ENCODE data around the gene APP.

The APP gene

DNA sequence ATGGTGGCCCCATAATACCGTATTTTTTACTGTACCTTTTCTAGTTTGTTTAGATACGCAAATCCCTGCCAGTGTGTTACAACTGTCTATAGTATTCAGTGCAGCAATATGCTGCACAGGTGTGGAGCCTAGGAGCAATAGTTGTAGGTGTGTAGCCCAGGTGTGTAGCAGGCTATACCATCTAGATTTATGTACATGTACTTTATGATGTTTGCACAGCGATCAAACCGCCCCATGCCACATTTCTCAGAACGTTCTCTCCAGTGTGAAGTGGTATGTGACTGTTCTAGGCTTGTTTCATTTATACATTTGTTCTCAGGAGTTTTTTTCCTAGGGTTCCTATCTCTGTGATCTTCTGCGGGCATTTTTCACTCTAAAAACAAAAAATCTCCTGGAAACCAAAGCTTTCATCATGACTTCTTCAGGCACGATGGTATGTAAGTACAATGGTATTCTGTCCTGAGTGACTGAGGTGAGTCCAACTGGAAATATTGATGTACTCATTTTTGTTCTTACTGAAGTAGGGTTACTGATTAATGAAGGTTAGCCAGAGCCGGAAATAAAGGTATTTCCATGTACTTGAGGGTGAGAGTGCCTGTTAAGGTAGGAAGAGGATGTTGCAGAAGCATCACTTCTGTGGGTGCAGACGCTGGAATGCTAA is 282.8 kb downstream of the APP start:
- H3K27me3 Mint-ChIP-seq, result no peaks in the 10 kb centered on the region
- H3K9me3 Mint-ChIP-seq, result no peaks in the 10 kb centered on the region
- H3K4me1 Mint-ChIP-seq, result no peaks in the 10 kb centered on the region
- DNase-seq, result no peak
- H3K36me3 Mint-ChIP-seq, result peaks cover 2% of the 10 kb centered on the region
- H3K27ac Mint-ChIP-seq, result no peak overlapping the region
- H3K4me3 Mint-ChIP-seq, result no peak overlapping the region
- CTCF ChIA-PET, result interaction anchor here (0.7 to 1.7 kb wide), 4 partner anchors 9 to 283 kb away, joined by 3 to 5 read pairs (median 4); partner anchors contain the start of gene APP

DNA sequence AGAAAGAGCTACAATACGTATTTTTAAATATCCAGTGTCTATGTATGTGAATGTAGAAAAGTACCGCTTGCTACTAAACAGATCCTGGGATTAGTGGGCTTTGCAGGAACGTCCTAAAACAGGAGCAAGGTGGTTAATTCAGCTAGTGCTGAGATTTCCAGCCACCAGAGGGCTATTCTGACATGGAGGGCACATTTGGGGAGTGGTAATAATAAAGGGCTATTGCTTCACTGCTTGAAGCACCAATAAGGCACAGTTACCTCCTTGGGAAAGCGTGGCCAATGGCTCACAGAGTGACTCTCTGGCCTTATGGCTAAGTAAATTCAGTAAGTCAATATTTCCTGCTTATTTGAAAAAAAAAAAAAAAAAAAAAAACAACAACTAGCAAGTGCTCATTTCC is 283.4 kb downstream of the APP start:
- Mint-ChIP-seq H3K9me3 (no peaks in the 10 kb centered on the region), H3K4me3 (no peak overlapping the region)
- CTCF ChIA-PET, result interaction anchor here (0.7 to 0.9 kb wide), 2 partner anchors 22 to 279 kb away, joined by 3 to 4 read pairs; no protein-coding TSS in a partner anchor

DNA sequence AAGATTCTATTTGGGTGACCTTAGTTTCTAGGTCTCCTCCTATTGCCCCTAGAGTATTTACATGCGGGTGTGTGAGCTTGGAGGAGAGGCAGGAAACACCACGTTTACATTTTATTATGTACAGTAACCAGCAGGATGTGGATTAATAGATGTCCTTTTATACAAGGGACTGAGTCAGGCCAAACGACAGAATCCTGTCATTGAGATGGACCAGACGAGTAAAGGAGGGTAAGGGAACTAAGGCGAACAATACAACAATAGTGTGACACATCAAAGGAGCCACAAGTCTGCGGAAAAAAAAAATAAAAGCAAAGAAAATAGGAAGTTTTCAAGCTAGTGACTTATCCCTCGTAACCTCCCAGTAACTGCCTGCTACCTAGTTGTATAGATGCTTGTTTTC is 284.7 kb downstream of the APP start:
- Mint-ChIP-seq H3K4me3 (no peak overlapping the region), H3K4me1 (no peaks in the 10 kb centered on the region), H3K27ac (no peak overlapping the region), H3K36me3 (peaks cover under 1% of the 10 kb centered on the region), H3K9me3 (no peaks in the 10 kb centered on the region), H3K27me3 (no peaks in the 10 kb centered on the region)
- DNase-seq, result no peak
- CTCF ChIA-PET, result interaction anchor here (0.9 to 1.7 kb wide), 4 partner anchors 10 to 500 kb away, joined by 3 to 6 read pairs (median 6); partner anchors contain the start of gene APP

More for the DNA sequence above, 283.4 kb downstream of the APP start:
- Mint-ChIP-seq H3K4me1 (no peaks in the 10 kb centered on the region), H3K27me3 (no peaks in the 10 kb centered on the region), H3K27ac (no peak overlapping the region), H3K36me3 (peaks cover 2% of the 10 kb centered on the region)
- no peak for DNase-seq

DNA sequence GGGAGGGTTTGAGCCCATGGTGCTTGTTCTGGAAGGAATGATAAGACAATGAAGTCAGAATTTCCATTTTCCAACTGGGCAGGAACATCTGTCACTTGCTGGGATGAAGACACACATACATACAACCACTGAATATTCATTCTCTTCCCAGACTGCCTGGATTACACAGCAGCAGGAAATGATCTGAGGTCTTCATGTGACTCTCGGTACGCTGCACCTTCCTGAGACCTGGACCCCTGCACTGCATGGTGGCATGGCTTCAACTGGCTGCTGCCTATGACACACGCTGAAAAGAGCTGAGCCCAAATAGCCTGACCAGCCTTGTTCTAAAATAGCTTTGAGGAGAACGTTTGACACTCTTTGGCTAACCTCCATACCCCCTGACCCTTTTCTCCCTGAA is 285.2 kb downstream of the APP start:
- Mint-ChIP-seq H3K27me3 (no peaks in the 10 kb centered on the region), H3K36me3 (no peaks in the 10 kb centered on the region), H3K4me3 (no peak overlapping the region), H3K9me3 (no peaks in the 10 kb centered on the region), H3K4me1 (no peaks in the 10 kb centered on the region), H3K27ac (no peak overlapping the region)
- CTCF ChIA-PET, result interaction anchor here (1.0 to 1.7 kb wide), 3 partner anchors 10 to 285 kb away, joined by 3 to 6 read pairs (median 6); partner anchors contain the start of gene APP
- no peak for DNase-seq

DNA sequence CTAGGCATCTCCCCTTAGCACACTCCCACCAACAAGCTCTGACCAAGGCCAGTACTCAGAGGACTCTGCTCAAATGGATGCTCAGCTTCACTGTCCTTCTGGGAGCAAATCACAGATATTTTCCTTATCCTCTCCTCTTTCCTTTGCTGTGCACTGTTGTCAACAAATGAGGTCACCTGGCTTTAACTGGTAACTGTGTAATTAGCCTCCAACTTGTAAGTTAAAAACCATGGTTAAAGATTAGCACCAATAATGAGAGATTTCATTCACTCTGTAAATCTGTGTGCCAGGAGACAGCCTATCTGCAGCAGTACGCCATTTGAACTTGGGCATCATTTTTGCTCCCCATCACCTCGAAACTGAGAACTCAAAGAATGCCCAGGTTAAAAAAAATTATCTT is 286.3 kb downstream of the APP start:
- Mint-ChIP-seq H3K27ac (peak overlapping the region; percentile 9), H3K27me3 (no peaks in the 10 kb centered on the region), H3K4me3 (no peak overlapping the region), H3K4me1 (no peaks in the 10 kb centered on the region), H3K36me3 (no peaks in the 10 kb centered on the region), H3K9me3 (no peaks in the 10 kb centered on the region)
- DNase-seq, result no peak
- CTCF ChIA-PET, result interaction anchor here (1.0 to 1.9 kb wide), 2 partner anchors 11 to 287 kb away, joined by 4 to 5 read pairs; partner anchors contain the start of gene APP

DNA sequence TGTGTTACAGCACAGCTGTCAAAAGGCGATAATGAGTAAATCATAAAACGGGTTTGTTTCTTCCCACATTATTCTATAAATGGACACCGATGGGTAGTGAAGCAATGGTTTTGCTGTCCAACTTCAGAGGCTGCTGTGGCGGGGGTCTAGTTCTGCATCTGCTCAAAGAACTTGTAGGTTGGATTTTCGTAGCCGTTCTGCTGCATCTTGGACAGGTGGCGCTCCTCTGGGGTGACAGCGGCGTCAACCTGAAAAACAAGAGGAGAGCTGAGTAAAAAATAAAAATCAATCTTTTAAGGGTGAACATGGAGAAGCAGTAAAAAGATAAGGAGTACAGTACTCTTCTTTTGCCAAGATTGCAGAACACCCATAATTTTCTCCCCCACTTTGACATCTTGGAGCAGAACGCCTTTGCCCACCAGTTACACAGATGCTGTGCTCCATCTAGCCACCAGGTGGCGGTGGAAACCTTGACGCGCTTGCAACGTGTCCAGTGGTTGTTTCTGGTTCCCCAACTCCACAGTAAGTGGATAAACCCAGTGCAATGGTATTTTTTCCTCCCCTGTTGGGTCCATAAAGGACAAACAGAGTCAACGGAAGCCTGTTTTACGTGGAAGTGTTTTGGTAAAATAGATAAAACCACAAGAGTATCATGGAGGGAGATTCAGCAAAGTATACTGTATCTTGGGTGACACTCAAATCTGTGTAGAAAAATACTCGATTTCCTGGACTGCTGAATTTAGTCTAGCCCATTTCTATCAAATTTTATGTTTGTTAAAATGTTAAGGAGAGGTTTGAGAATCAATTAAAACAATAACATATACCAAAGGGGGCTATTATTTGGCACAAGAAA is 288.8 kb downstream of the APP start:
- Mint-ChIP-seq H3K4me3 (no peak overlapping the region), H3K27ac (no peak overlapping the region), H3K9me3 (no peaks in the 10 kb centered on the region), H3K27me3 (no peaks in the 10 kb centered on the region), H3K36me3 (no peaks in the 10 kb centered on the region), H3K4me1 (no peaks in the 10 kb centered on the region)
- CTCF ChIA-PET, result interaction anchor here (0.9 to 2.9 kb wide), 8 partner anchors 20 to 836 kb away, joined by 3 to 10 read pairs (median 4); partner anchors contain the start of gene APP
- peak; percentile 71 for DNase-seq

DNA sequence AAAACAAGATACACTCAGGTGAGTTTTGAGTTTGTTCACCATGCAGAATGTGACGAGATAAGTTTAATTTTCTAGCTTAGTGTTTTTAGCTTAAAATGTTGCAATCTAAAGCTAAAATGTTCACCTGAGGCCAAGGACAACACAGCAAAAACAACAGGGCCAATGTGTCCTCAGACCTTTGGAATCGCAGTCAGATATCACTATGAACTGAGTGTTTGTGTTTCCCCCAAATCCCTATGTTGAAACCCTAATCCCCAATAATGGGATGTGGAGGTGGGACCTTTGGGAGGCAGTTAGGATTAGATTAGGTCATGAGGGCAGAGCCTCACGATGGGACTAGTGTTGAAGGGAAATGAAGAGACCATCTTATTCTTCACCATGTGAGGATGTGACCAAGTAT is 291.4 kb downstream of the APP start:
- no peak overlapping the region for H3K4me3 Mint-ChIP-seq
- no peaks in the 10 kb centered on the region for H3K4me1 Mint-ChIP-seq
- H3K27ac Mint-ChIP-seq, result no peak overlapping the region
- CTCF ChIA-PET, result interaction anchor here (1.0 to 2.1 kb wide), 2 partner anchors 9 to 17 kb away, joined by 3 to 8 read pairs; no protein-coding TSS in a partner anchor
- no peaks in the 10 kb centered on the region for H3K36me3 Mint-ChIP-seq
- DNase-seq, result no peak
- H3K9me3 Mint-ChIP-seq, result no peaks in the 10 kb centered on the region
- H3K27me3 Mint-ChIP-seq, result no peaks in the 10 kb centered on the region

DNA sequence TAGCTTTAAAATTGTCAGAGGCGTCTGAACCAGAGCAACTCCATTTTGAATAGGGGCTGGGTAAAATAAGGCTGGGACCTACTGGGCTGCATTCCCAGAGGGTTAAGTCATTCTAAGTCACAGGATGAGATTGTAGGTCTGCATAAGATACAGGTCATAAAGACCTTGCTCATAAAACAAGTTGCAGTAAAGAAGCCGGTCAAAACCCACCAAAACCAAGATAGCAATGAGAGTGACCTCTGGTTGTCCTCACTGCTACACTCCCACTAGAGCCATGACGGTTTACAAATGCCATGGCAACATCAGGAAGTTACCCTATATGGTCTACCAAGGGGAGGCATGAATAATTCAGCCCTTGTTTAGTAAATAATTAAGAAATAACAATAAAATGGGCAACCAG is 292.2 kb downstream of the APP start:
- Mint-ChIP-seq H3K4me3 (no peak overlapping the region), H3K36me3 (no peaks in the 10 kb centered on the region), H3K27me3 (no peaks in the 10 kb centered on the region), H3K9me3 (no peaks in the 10 kb centered on the region), H3K27ac (no peak overlapping the region), H3K4me1 (no peaks in the 10 kb centered on the region)
- CTCF ChIA-PET, result interaction anchor here (1.0 to 2.1 kb wide), 3 partner anchors 10 to 292 kb away, joined by 3 to 8 read pairs (median 6); partner anchors contain the start of gene APP
- no peak for DNase-seq

DNA sequence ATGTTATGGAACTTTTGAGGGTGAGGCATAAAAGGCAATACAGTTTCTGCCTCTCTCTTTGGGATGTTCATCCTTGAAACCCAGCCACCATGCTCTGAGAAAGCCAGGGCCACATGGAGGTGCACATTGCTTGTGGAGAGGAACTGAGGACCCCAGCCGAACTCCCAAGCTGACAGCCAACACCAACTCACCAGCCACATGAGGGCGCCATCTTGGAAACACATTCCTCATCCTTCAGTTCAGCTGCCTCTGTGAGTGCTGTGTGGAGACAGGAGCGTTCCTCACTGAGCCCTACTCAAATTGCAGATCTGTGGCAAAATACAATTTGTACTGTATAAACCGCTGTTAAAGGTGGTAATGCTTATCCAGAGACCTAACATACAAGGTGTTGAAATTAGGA is 298.3 kb downstream of the APP start:
- H3K36me3 Mint-ChIP-seq, result no peaks in the 10 kb centered on the region
- CTCF ChIA-PET, result no interaction called here
- H3K4me1 Mint-ChIP-seq, result no peaks in the 10 kb centered on the region
- DNase-seq, result no peak
- H3K27me3 Mint-ChIP-seq, result no peaks in the 10 kb centered on the region
- H3K9me3 Mint-ChIP-seq, result no peaks in the 10 kb centered on the region
- H3K4me3 Mint-ChIP-seq, result no peak overlapping the region
- no peak overlapping the region for H3K27ac Mint-ChIP-seq

DNA sequence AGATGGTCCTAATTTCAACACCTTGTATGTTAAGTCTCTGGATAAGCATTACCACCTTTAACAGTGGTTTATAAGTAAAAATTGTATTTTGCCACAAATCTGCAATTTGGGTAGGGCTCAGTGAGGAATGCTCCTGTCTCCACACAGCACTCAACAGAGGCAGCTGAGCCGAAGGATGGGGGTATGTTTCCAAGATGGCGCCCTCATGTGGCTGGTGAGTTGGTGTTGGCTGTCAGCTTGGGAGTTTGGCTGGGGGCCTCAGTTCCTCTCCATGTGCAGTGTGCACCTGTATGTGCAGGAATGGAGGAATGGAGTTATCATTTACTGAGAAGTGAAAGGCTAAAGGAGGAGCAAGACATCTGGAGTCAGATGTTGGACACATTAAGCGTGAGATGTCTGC is 299.0 kb downstream of the APP start:
- Mint-ChIP-seq H3K36me3 (no peaks in the 10 kb centered on the region), H3K27ac (no peak overlapping the region), H3K4me1 (no peaks in the 10 kb centered on the region), H3K27me3 (no peaks in the 10 kb centered on the region), H3K9me3 (no peaks in the 10 kb centered on the region), H3K4me3 (no peak overlapping the region)
- CTCF ChIA-PET, result no interaction called here
- no peak for DNase-seq

DNA sequence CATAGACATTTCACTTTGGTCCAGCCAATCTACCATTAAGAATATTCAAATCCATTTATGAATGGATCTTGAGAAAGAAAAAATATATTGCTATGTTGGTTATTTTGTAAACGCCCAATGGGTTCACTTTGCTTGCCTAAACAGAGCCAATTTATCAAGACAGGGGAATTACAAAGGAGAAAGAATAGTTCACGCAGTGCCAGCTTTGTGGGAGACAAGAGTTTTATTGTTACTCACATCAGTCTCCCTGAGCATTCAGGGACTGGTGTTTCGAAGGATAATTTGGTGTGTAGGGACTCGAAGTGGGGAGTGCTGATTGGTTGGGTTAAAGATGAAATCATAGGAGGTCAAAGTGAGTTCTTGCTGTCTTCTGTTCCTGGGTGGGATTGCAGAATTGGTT is 300.5 kb downstream of the APP start:
- H3K9me3 Mint-ChIP-seq, result no peaks in the 10 kb centered on the region
- CTCF ChIA-PET, result no interaction called here
- no peak overlapping the region for H3K4me3 Mint-ChIP-seq
- H3K27me3 Mint-ChIP-seq, result peaks cover 5% of the 10 kb centered on the region
- no peak overlapping the region for H3K27ac Mint-ChIP-seq
- no peaks in the 10 kb centered on the region for H3K4me1 Mint-ChIP-seq
- H3K36me3 Mint-ChIP-seq, result no peaks in the 10 kb centered on the region
- no peak for DNase-seq

DNA sequence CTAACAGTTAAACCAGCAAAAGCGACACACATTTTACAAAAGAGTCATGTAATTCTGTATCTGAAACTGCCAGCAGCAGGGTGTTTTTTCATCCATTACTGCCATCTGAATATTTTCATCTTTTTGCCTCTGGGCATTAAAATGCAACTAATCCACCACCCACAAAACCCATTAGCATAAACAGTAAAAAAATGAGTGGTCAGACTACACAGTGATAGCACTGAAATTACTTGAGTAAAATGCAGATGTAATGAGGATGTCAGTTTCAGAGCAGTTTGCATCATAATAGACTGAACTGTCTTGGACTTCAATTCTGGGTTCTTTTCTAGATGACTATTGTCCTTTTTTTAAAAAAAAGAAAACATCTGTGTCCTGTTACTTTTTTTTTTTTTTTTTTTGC is 303.5 kb downstream of the APP start:
- CTCF ChIA-PET, result no interaction called here
- no peak overlapping the region for H3K27ac Mint-ChIP-seq
- H3K9me3 Mint-ChIP-seq, result no peaks in the 10 kb centered on the region
- DNase-seq, result no peak
- no peaks in the 10 kb centered on the region for H3K36me3 Mint-ChIP-seq
- no peaks in the 10 kb centered on the region for H3K4me1 Mint-ChIP-seq
- H3K27me3 Mint-ChIP-seq, result peaks cover 8% of the 10 kb centered on the region
- H3K4me3 Mint-ChIP-seq, result no peak overlapping the region

DNA sequence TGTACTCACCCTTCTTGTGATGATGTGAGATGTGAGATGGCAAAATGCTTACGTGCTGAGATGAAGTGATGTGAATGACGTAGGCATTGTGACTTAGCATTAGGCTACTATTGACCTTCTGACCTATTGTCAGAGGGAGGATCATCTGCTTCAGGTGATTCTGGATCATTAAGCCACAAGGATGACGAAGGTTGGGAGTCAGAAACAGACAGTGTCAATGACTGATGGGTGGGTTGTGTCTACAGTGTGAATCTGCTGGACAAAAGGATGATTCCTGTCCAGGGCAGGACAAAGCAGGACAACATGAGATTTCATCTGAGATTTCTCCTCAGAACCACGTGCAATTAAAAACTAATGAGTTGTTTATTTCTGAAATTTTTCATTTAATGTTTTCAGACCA is 306.8 kb downstream of the APP start:
- H3K4me3 Mint-ChIP-seq, result no peak overlapping the region
- no peak overlapping the region for H3K27ac Mint-ChIP-seq
- no peak for DNase-seq
- CTCF ChIA-PET, result no interaction called here
- no peaks in the 10 kb centered on the region for H3K36me3 Mint-ChIP-seq
- no peaks in the 10 kb centered on the region for H3K9me3 Mint-ChIP-seq
- peaks cover 12% of the 10 kb centered on the region for H3K27me3 Mint-ChIP-seq
- H3K4me1 Mint-ChIP-seq, result no peaks in the 10 kb centered on the region

DNA sequence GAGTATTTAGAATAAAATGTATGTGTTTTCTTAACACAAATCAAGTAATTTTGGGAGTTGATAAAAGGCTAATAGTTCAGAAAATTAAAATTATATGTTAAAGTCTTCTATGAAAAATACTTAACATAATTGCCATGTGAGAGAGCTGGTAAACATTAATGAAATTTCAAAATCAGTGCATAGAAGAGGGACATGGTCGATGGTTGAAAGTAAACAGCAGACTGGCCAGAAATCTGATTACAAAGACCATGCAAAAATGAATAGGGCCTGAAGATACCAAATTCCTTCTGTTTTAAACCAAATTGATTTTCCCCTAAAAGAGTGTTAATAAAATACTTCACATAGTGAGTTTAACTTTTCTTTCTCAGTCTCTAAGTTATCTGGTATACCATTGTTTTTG is 307.5 kb downstream of the APP start:
- Mint-ChIP-seq H3K36me3 (no peaks in the 10 kb centered on the region), H3K27me3 (peaks cover 12% of the 10 kb centered on the region), H3K4me1 (no peaks in the 10 kb centered on the region), H3K27ac (no peak overlapping the region), H3K9me3 (no peaks in the 10 kb centered on the region), H3K4me3 (no peak overlapping the region)
- no peak for DNase-seq
- CTCF ChIA-PET, result interaction anchor here (0.8 to 2.2 kb wide), 2 partner anchors 23 to 255 kb away, joined by 6 to 9 read pairs; no protein-coding TSS in a partner anchor

Data from activated naive CD4-positive, alpha-beta T cell treated with anti-CD3 and anti-CD28 coated beads, Interleukin-2, amount 10 ng/mL, durations not matched to agents 7 days and 5 days (primary cell).